IPS DF 4.7 (cell line): Measurements from ENCODE around the gene SYT17.
"Not testable (repeated sequence)": the region's sequence is repeated elsewhere in the genome, so short reads cannot be mapped to it uniquely, and the experiment has no call there.

Source experiments
- DNase-seq: peaks from one replicate; pipeline ENCODE4 v3.0.0-alpha.2; 2013; ENCODE audit warnings: low spot score; ENCODE audit errors: extremely low read depth

Gene SYT17

DNA sequence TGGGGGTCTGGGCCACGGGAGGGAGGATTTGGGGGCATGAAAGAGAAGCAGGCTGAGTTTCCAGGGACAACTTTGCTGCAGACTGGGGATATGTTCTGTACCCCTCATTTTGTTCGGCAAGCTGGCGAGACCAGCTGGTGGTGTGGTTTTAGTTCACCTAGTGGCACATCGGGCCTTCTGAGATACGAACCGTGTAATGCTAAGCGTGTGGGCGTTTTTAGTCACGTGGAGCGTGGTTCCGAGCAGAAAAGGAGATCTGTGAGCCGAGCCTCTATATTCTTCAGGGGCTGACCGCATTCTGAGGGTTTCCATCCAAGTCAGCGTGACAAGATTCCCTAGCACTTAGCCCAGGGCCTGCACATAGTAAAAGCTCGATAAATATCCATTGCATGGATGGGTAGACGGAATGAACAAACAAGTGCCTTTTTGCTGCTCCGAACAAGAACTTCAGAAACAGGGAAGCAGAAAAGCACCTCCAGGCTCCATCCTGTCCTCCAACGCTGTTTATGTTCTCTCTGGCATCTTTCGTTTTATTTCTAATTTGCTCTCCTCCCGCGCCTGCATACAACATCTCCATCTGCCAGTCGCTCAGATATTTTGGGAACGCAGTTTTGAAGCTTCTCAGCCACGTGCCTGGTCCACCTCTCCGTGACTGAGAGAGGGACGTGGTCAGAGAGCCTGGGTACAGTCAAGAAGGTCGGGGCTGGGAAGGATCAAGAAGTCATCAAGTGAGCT is 5.8 kb downstream of the SYT17 start:
- DNase-seq, result no peak

DNA sequence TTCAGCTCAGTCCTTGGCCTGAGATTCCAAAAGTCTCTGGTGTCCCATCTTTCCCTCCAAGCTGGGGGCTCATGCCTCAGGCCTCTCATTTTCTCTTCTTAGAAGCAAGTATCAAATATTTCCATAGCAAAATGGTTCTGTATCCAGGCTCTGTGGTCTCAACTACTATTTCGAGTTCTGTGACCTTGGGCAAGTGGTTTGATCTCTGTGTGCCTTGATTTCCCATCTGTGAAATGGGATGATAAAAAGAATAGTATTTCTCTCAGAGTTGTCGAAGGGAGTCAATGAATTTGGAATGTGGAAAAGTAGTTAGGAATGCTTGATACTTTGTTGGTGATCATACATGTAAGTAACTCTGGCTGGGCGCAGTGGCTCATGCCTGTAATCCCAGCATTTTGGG is 6.4 kb downstream of the SYT17 start:
- DNase-seq, result no peak

DNA sequence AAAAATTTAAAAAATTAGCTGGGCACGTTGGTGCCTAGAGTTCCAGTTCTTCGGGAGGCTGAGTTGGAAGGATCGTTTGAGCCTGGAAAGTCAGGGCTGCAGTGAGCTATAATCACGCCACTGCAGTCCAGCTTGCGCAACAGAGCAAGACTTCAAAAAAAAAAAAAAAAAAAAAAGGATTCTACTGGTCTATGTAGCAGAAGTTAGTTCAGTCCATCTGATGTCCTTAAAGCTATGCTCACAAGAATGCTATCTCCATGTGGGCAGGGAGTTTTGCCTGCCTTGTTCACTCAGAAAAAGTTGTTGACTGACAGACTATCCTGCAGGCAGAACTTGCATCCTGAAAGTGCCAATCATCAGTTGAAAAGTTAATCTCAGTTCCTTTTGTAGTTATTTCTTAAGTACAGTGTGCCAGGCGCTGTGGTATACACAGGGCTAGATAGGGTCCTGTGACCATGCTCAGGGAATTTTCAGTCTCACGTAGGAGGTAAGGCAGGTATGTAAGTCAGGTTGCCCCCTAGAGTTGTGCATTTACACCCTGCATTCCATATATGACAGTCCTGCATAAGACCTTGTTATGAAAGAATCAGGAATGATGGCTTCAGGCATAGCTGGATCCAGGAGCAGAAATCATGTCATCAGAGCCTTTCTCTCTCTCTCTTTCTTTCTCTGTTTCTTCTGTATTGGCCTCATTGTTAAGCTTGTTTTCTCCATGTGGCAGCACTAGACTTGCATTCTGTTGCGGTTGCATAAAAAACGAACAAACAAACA is 7.6 kb downstream of the SYT17 start:
- no peak for DNase-seq

DNA sequence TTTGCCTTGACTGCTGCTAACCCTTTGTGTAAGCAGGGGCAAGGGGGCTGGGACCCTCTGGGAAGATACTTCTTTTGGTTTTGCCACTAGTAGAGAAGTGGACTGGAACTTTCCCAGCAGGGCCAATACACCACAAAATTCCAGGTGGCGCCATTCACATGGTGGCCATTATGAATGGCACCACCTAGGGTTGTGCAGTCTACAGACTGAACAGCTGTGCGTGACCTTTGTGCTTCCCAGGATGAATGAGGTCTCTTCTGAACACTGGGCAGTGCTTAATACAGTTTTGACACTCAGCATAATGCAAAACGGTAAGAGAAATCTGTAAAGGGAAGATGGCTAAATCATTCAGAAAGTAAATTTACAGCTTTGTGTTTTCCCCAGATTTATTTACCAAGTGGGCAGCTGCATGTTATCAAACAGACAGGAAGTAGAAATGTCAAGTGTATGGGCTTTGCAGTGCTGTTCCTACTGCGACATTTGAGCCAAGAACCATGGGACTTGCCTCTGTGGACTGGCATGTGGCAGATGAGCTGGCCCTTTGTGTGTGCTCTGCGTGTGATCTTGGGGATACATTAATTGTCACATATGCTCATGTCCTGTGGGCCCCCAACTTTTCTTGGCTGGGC is 9.2 kb downstream of the SYT17 start:
- no peak for DNase-seq

DNA sequence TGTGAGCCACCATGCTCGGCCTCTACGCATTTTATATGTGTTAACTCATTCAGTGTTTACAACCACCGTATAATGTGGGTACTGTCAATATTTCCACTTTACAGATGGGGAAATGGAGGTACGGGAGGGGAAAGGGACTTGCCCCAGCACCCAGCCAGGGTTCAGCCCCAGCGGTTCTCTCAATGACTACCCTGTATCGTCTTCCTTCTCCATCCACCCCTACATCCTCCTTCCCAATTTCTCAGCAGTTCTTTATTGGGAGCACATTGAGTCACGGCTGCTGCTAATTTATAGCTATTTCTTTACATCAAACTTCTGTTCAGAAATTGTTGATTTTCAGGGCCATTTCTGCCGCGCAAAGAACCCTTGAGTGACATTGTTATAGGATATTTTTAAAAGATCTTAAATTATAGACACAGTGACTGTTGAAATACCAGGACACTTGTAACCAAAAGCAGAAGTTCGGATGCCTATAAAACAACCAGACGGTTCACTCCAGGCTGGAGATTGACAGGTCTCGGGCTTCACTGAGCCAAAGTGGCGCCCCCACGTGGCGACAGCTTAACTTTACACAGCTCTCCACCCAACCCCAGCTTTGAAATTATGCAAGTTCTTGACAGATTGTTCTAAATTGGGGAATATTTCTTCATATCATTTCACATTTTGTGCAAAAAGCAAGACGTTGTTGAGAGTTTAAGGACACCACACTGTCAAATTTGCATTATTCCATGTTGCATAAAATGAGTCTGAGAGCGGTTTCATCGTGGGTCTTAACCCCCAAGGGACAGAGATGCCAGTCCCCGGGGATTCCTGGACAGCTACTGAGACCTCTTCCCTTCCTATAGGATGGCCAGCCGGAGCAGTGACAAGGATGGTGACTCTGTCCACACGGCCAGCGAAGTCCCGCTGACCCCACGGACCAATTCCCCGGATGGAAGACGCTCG is 11.8 kb downstream of the SYT17 start:
- DNase-seq, result no peak

DNA sequence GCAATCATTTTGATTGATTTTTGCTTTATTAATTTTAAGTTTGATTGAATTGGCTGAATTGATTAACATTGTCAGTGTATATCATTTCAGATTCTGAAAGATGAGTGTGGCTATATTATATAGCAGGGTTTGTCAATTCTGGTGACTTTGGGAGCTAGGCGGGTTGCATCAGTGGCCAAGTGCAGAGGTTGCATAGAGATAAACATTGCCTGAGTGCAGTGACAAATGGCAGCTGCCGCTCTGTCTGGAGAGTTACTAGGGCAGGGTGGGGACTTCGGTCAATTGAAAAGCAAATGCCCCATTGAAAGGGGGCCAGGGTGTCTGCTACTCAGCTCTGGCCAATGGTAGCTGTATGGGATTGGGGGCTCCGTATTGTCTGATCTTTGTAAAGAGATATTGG is 12.7 kb downstream of the SYT17 start:
- no peak for DNase-seq

DNA sequence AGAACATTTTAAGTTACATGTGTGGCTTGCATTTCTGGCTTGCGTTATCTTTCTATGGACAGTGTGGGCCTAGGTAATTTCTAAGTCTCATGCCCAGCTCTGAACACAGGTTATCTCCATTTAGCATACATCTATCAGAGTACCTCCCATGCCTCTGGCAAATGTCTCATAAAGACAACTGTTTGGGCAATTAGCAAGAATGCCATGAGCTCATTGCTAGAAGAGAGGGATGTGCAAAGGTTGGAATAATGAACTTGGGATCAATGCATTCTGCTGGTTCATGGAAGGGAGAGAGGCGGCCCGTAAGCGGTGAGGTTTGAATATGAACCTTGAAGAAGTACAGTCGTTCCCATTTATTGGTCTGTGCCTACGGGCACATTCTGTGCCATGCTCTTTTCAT is 14.4 kb downstream of the SYT17 start:
- DNase-seq, result no peak

DNA sequence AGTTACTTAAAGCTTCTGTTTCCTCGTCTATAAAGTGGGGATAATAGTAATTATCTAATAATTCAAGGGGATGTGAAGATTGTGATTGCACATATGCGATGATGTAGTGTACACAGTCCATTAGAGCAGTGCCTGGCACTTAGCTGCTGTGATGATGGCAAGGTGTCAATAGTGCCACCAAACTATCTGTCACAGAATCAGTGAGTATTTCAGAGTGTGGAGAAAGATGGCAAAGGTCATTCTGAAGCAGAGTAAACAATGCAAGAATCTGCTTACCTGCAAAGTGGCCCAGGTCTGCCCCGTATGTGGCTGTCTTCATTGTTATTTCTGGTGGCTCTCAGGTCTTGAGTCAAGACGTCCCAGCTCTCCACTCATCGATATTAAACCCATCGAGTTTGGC is 15.1 kb downstream of the SYT17 start:
- no peak for DNase-seq

DNA sequence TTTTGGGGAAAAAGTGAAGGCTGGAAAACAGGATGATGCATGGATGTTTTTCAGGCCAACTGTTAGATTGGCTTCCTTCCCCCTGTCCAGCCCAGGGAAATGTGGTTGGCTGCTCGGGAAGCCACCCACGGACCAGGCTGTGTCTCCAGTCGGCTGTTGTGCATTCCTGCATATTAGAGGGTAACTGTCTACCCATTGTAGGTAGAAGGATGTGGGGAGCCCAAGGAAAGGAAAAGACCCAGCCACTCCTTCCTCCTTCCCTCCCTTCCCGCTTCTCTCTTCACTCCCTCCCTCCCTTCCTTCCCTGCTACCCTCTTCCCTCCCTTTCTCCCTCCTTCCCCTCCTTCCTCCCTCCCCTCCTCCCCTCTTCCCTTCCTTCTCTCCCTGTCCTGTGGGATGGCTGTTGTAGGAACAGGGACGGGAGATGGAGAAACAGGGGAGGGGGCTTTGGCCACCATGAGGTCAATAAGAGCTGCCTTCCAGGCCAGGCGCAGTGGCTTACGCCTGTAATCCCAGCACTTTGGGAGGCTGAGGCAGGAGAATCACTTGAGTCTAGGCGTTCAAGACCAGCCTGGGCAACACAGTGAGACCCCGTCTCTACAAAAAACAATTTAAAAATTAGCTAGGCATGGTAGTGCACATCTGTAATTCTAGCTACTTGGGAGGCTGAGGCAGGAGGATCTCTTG is 16.9 kb downstream of the SYT17 start:
- DNase-seq, result peak; percentile 38

DNA sequence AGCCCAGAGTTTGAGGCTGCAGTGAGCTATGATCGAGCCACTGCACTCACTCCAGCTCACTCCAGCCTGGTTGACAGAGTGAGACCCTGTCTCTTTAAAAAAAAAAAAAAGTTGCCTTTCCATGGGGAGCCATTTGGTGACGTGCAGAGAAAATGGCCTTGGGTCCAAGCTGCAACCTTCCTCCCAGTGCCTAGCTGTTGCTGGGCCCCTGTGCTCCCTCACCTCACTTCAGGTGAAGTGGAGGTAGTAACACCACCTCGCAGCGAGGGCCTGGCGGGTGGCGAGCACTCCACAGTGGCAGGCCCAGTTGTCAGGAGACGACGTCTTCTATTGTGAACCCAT is 17.4 kb downstream of the SYT17 start:
- DNase-seq, result no peak

DNA sequence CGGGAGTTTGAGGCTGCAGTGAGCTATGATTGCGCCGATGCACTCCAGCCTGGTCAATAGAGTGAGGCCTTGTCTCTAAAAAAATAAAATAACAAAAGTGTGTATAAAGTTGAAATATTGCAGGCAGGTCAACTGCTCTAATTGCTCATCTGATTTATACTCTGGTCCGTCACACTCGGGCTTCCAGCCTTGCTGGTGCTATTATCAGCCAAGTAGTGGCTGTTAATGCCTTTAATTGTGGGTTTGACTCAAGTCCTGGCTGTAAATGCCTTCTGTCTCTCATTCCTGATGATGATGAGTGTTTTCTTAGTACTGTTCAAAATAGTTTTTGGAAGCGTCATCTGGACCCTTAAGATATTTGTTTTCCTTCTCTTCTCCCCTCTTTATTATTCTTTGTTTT is 18.4 kb downstream of the SYT17 start:
- DNase-seq, result no peak

DNA sequence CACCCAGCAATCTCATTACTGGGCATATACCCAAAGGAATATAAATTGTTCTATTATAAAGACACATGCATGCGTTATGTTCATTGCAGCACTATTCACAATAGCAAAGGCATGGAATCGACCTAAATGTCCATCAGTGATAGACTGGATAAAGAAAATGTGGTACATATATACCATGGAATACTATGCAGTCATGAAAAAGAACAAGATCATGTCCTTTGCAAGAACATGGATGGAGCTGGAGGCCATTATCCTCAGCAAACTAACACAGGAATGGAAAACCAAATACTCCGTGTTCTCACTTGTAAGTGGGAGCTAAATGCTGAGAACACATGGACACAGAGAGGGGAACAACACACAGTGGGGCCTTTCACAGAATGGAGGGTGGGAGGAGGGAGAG is 19.9 kb downstream of the SYT17 start:
- DNase-seq, result not testable (repeated sequence)

DNA sequence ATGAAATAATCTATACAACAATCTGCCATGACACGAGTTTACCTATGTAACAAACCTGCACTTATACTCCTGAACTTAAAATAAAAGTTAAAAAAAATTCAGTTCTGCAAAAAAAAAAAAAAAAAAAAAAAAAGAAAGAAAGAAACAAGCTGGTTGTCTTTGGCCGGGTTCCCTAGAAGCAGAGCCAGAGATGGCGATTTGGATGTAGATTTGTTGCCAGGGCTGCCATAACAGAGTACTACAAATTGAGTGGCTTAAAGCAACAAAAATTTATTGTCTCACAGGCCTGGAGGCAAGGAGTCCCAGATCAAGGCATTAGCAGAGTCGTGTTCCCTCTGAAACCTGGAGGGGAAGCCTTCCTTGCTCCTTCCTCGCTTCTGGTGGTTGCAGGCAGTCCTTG is 20.4 kb downstream of the SYT17 start:
- DNase-seq, result no peak

DNA sequence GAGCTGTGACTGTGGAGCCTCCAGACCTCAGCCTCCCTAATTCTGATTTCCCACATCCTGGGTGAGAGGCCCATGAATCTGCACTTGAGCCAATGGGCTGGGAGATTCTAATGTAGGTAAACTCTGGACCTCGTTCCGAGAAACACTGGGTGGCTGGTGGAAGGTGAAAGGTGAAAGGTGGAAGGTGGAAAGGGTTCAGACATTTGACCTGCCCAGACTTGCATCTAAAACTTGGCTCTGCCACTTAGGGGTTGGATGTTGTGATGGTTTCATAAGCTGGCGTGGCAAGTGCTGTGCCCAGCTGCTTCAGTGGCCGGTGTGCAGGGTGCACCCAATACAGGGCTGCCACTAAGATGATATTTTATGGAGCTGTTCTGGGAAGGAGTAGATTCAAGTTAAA is 24.8 kb downstream of the SYT17 start:
- no peak for DNase-seq

DNA sequence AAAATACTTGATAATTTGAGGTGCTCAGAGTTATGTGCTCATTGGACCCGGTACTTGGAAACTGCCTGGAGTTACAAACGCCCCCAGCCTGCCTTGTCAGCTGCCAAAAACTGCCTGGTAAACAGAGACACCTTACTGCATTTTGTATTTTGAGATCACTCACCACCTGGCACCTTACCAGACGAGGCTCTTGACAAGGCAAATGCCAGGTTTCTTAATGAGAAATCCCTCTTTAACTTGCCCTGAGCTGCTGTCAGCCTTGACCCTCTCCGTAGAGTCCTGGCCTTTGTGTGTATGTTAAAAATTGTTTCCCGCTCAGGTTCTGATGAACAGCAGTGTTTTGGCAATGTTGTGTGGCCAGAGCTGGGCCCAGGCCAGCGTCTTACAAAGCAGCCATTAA is 28.8 kb downstream of the SYT17 start:
- DNase-seq, result no peak

DNA sequence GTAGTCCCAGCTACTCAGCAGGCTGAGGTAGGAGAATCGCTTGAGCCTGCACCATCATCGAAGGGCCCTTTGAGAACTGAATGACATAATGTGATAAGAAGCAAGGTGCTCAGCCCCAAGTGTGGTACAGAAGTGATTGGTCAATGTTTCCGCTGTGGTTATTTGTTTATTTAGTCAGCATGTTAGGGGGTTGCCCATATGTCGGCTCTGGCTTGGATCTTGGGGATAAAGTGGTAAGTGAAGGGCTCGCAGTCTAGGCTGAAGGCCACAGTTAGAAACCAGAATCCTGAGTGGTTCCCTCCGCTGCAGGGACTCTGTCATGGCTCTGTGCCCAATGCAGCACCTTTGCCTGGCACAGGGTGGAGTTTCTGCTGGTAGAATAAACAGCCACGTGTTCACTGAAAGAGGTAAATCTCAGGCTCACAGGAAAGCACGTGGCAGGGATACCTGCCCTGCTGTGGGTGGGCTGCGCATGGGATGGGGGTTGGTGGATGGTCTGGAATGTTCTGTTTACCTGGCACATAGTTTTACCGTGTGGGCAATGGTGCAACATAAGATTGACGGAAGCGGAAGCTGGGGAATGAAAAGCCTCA is 35.4 kb downstream of the SYT17 start:
- DNase-seq, result no peak

DNA sequence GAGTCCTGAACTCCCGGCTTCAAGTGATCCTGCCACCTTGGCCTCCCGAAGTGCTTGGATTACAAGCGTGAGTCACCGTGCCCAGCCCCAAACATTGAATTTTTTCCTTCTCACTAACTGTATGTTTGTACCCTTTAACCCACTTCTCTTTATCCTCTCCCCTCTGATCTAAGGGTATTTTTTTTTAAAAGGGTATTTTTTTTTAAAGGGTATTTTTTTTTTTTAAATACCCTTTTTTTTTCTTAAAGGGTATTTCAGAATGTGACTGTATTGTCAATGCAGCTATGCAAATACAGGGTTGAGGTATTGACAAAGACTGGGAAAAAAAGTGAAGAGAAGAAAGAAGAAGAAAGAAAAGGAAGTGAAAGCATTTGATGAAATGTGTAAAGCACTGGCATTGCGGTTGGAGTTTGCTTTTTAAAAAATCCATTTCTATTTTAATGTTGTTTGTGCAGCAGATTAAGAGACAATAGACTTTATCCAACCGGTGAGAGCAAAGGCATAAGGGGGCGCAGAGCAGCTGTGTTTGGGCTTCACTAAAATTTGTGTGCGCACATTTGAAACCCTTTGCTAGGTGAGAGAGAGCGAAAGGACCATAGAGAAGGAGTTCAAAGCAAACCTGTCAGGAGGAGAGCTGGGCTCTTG is 42.4 kb downstream of the SYT17 start:
- no peak for DNase-seq

DNA sequence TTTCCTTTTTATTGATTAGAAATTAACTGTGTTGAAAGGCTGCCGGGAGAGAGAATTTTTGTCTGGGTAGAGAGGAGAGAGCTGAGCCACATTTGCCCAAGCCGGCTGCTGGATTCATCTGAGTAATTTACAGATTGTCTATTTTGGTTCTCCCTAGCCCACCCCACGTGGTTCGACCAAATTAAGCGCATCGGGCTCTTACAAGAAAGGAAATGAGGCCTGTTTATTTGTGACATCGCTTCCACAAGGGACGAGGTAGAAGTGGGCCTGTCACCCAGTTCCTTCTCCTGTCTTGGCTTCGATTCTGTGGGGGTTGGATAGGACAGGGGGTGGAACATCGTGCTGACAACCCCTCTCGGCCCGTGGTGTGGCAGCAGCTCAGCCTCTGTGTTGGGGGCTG is 42.9 kb downstream of the SYT17 start:
- no peak for DNase-seq

DNA sequence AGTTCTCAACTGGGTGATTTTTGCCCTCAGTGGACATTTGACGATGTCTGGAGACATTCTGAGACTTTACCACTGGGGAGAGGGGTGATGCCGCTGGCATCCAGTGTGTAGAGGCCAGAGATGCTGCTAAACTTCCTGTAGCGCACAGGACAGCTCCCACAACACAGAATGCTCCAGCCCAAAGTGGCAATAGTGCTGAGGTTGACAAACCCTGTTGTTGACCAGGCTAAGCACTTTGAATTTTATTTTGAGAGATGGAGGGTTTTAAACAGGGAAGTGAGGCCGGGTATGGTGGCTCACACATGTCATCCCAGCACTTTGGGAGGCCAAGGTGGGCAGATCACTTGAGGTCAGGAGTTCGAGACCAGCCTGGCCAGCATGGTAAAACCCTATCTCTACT is 44.0 kb downstream of the SYT17 start:
- no peak for DNase-seq

DNA sequence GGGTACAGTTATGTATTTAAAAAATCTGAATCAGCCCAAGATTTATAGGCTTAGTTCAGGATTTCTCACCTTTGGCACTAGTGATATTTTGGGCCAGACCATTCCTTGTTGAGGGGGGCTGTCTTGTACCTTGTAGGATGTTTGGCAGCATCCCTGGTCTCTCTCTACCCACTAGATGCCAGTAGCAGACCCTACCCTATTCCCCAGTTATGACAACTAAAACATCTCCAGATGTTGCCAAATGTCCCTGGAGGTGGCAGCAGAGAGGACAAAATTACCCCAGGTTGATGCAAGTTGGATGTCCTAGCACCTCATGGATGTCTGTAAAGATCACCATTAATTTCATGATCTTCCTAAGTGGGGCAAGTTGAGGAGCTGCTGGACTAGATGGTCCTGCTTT is 45.8 kb downstream of the SYT17 start:
- DNase-seq, result no peak
